MM.1S (cell line): Measurements from ENCODE around the gene MELTF.
A peak's percentile ranks its signal among the peaks of the same experiment; 100 is the strongest.

Experiments used
- DNase-seq: peaks from one replicate; pipeline ENCODE4 v3.0.0-alpha.2; 2015
- H2AFZ ChIP-seq: fragments of 300-600 bp; sonication (generic); 2 replicates; pipeline ENCODE4 v1.6.0; 2016; ENCODE audit warnings: antibody characterized with exemption, low read length
- H3F3A ChIP-seq: fragments of 300-600 bp; sonication (generic); 2 replicates; pipeline ENCODE4 v1.6.1; 2016; ENCODE audit warnings: mild to moderate bottlenecking, antibody characterized with exemption, low read length, moderate library complexity, mixed read lengths; ENCODE audit not compliant: insufficient read depth
- H3K27ac ChIP-seq: fragments of 300-600 bp; sonication (generic); 2 replicates; pipeline ENCODE4 v1.5.1; 2016; ENCODE audit warnings: mild to moderate bottlenecking, low read length
- H3K27me3 ChIP-seq: fragments of 300-600 bp; sonication (generic); replicated peaks from 2 replicates; pipeline ENCODE4 v1.6.0; 2016; ENCODE audit warnings: low read length; ENCODE audit not compliant: insufficient read depth
- H3K36me3 ChIP-seq: fragments of 300-600 bp; sonication (generic); replicated peaks from 2 replicates; pipeline ENCODE4 v1.6.1; 2016; ENCODE audit warnings: mild to moderate bottlenecking, low read length, mixed read lengths; ENCODE audit not compliant: insufficient read depth
- H3K4me1 ChIP-seq: fragments of 300-600 bp; sonication (generic); 2 replicates; pipeline ENCODE4 v1.6.1; 2016; ENCODE audit warnings: low read length, mixed read lengths
- H3K4me2 ChIP-seq: fragments of 300-600 bp; sonication (generic); 2 replicates; pipeline ENCODE4 v1.6.0; 2016; ENCODE audit warnings: low read depth, low read length
- H3K4me3 ChIP-seq: fragments of 300-600 bp; sonication (generic); 2 replicates; pipeline ENCODE4 v1.5.1; 2016; ENCODE audit warnings: low read length, mixed read lengths
- H3K79me2 ChIP-seq: fragments of 300-600 bp; sonication (generic); 2 replicates; pipeline ENCODE4 v1.6.1; 2016; ENCODE audit warnings: mixed run types, low read length, mixed read lengths
- H3K9ac ChIP-seq: fragments of 300-600 bp; sonication (generic); 2 replicates; pipeline ENCODE4 v1.6.1; 2016; ENCODE audit warnings: low read length, mixed read lengths
- H3K9me2 ChIP-seq: fragments of 300-600 bp; sonication (generic); replicated peaks from 2 replicates; pipeline ENCODE4 v1.6.1; 2016; ENCODE audit warnings: mild to moderate bottlenecking, low read length, mixed read lengths; ENCODE audit not compliant: insufficient read depth
- H3K9me3 ChIP-seq: fragments of 300-600 bp; sonication (generic); replicated peaks from 2 replicates; pipeline ENCODE4 v1.6.1; 2016; ENCODE audit warnings: mild to moderate bottlenecking, low read length, mixed read lengths; ENCODE audit not compliant: insufficient read depth
- H4K20me1 ChIP-seq: fragments of 300-600 bp; sonication (generic); 2 replicates; pipeline ENCODE4 v1.6.1; 2016; ENCODE audit warnings: mild to moderate bottlenecking, low read length, moderate library complexity, mixed read lengths; ENCODE audit not compliant: insufficient read depth
- CTCF ChIP-seq: fragments of 300-600 bp; sonication (generic); IDR thresholded peaks from 2 replicates; pipeline ENCODE4 v1.5.1; 2016; ENCODE audit warnings: antibody characterized with exemption, low read length, mixed read lengths
- EZH2 ChIP-seq: fragments of 300-600 bp; sonication (generic); optimal IDR thresholded peaks from 2 replicates; pipeline ENCODE3; 2017; ENCODE audit warnings: low read depth, mild to moderate bottlenecking, antibody characterized with exemption, low read length, mixed read lengths
- EZH2phosphoT487 ChIP-seq: fragments of 300-600 bp; sonication (generic); IDR thresholded peaks from 2 replicates; pipeline ENCODE4 v1.6.1; 2018; ENCODE audit warnings: antibody characterized with exemption, low read length

Gene MELTF

GRCh38 chr3:197025736-197026480 is 3.7 kb downstream of the MELTF start:
- H3K9me2 ChIP-seq = no peaks in the 10 kb centered on the region
- H3K27ac ChIP-seq = no peak overlapping the region
- H3K9me3 ChIP-seq = no peaks in the 10 kb centered on the region
- no peaks in the 10 kb centered on the region for H3K36me3 ChIP-seq
- no peak overlapping the region for H3K4me3 ChIP-seq
- H2AFZ ChIP-seq = no peak overlapping the region
- H3F3A ChIP-seq = peaks cover 3% of the 10 kb centered on the region; the same call in 1 of the 2 replicates
- no peaks in the 10 kb centered on the region for H3K27me3 ChIP-seq
- peaks cover 11% of the 10 kb centered on the region; the same call in 1 of the 2 replicates for H3K4me1 ChIP-seq
- H3K79me2 ChIP-seq = no peaks in the 10 kb centered on the region
- no peak for DNase-seq
- no peak overlapping the region for H3K4me2 ChIP-seq
- no peak overlapping the region for H3K9ac ChIP-seq
- TF ChIP-seq EZH2 = no peak
- no peak for TF ChIP-seq EZH2phosphoT487
- TF ChIP-seq CTCF = no peak
- H4K20me1 ChIP-seq = no peaks in the 10 kb centered on the region

- Histone ChIP-seq H3K36me3 (no peaks in the 10 kb centered on the region), H3K9me3 (no peaks in the 10 kb centered on the region), H3F3A (no peaks in the 10 kb centered on the region), H3K9ac (no peak overlapping the region), H3K4me2 (no peak overlapping the region), H2AFZ (no peak overlapping the region), H3K4me1 (peaks cover 11% of the 10 kb centered on the region; the same call in 1 of the 2 replicates), H3K4me3 (no peak overlapping the region), H3K27ac (no peak overlapping the region), H3K9me2 (no peaks in the 10 kb centered on the region), H3K27me3 (no peaks in the 10 kb centered on the region), H4K20me1 (no peaks in the 10 kb centered on the region), H3K79me2 (no peaks in the 10 kb centered on the region)
- DNase-seq = no peak
- TF ChIP-seq EZH2 = no peak
- TF ChIP-seq CTCF = no peak
- TF ChIP-seq EZH2phosphoT487 = no peak
Observed at GRCh38 chr3:197024881-197025735, 4.5 kb downstream of the MELTF start.

GRCh38 chr3:197023998-197024651 is 5.5 kb downstream of the MELTF start:
- TF ChIP-seq EZH2 = no peak
- TF ChIP-seq EZH2phosphoT487 = no peak
- no peak for TF ChIP-seq CTCF
- Histone ChIP-seq H3K4me2 (peak overlapping the region; percentile 47; the same call in 1 of the 2 replicates), H3K9me2 (no peaks in the 10 kb centered on the region), H3K9me3 (no peaks in the 10 kb centered on the region), H4K20me1 (no peaks in the 10 kb centered on the region), H3K4me1 (peaks cover 11% of the 10 kb centered on the region; the same call in 1 of the 2 replicates), H3K79me2 (no peaks in the 10 kb centered on the region), H3K9ac (no peak overlapping the region), H2AFZ (no peak overlapping the region), H3K27me3 (no peaks in the 10 kb centered on the region), H3K27ac (no peak overlapping the region), H3K36me3 (no peaks in the 10 kb centered on the region), H3K4me3 (no peak overlapping the region), H3F3A (no peaks in the 10 kb centered on the region)
- no peak for DNase-seq
